HEK293T (cell line): ENCODE results near the gene LIAS.
A peak's percentile ranks its signal among the peaks of the same experiment; 100 is the strongest.

ENCODE experiments used
- CTCF ChIA-PET: fragments of 350-600 bp; formaldehyde crosslinking; extraction: SDS; loops from one replicate; lab custom pipeline; 2021; ENCODE audit warnings: antibody characterized with exemption, inconsistent platforms; lab: Yijun Ruan, JAX
- POLR2A ChIA-PET: fragments of 350-600 bp; formaldehyde crosslinking; extraction: SDS; loops from one replicate; lab custom pipeline; 2020; ENCODE audit warnings: antibody characterized with exemption, inconsistent platforms; lab: Yijun Ruan, JAX
- DNase-seq: peaks from one replicate; pipeline ENCODE4 v3.0.0; 2012; ENCODE audit warnings: mixed read lengths; ENCODE audit errors: extremely low spot score
- ARNT ChIP-seq: fragments of 450-650 bp; IDR thresholded peaks from 2 replicates; pipeline ENCODE4 v1.6.1; 2017; ENCODE audit warnings: mild to moderate bottlenecking
- BHLHE40 ChIP-seq: fragments of 450-650 bp; IDR thresholded peaks from 2 replicates; pipeline ENCODE4 v1.6.1; 2016; ENCODE audit warnings: mild to moderate bottlenecking, moderate library complexity, borderline replicate concordance
- CTBP1 ChIP-seq: fragments of 450-650 bp; IDR thresholded peaks from 2 replicates; pipeline ENCODE4 v1.6.1; 2016; ENCODE audit warnings: borderline replicate concordance
- ELF4 ChIP-seq: fragments of 450-650 bp; IDR thresholded peaks from 2 replicates; pipeline ENCODE4 v1.6.1; 2017; ENCODE audit warnings: antibody characterized with exemption
- FOXA1 ChIP-seq: fragments of 450-650 bp; IDR thresholded peaks from 2 replicates; pipeline ENCODE4 v1.6.1; 2016; ENCODE audit warnings: mild to moderate bottlenecking
- FOXK2 ChIP-seq: fragments of 450-650 bp; IDR thresholded peaks from 2 replicates; pipeline ENCODE4 v1.6.1; 2016; ENCODE audit warnings: mild to moderate bottlenecking
- FOXM1 ChIP-seq: fragments of 450-650 bp; IDR thresholded peaks from 2 replicates; pipeline ENCODE4 v1.6.1; 2017; ENCODE audit warnings: mild to moderate bottlenecking, borderline replicate concordance
- HDGF ChIP-seq: fragments of 450-650 bp; IDR thresholded peaks from 2 replicates; pipeline ENCODE4 v1.6.1; 2017; ENCODE audit warnings: antibody characterized with exemption, borderline replicate concordance
- L3MBTL2 ChIP-seq: fragments of 450-650 bp; conservative IDR thresholded peaks from 2 replicates; pipeline ENCODE4 v1.6.1; 2016; ENCODE audit warnings: mild to moderate bottlenecking
- LEF1 ChIP-seq: fragments of 450-650 bp; IDR thresholded peaks from 2 replicates; pipeline ENCODE4 v1.6.1; 2017; ENCODE audit warnings: mild to moderate bottlenecking, borderline replicate concordance
- NFRKB ChIP-seq: fragments of 450-650 bp; IDR thresholded peaks from 2 replicates; pipeline ENCODE4 v1.6.1; 2016; ENCODE audit warnings: mild to moderate bottlenecking, moderate library complexity
- SP1 ChIP-seq: fragments of 450-650 bp; IDR thresholded peaks from 2 replicates; pipeline ENCODE4 v1.6.1; 2017
- SUZ12 ChIP-seq: fragments of 450-650 bp; IDR thresholded peaks from 2 replicates; pipeline ENCODE4 v1.6.1; 2016; ENCODE audit warnings: mild to moderate bottlenecking
- TARDBP ChIP-seq: fragments of 450-650 bp; IDR thresholded peaks from 2 replicates; pipeline ENCODE4 v1.6.1; 2016
- ZNF384 ChIP-seq: fragments of 450-650 bp; IDR thresholded peaks from 2 replicates; pipeline ENCODE4 v1.6.1; 2016
- TF ChIP-seq, protein P1 (sequence below): fragments of 450-650 bp; IDR thresholded peaks from 2 replicates; pipeline ENCODE4 v1.6.1; 2016

LIAS gene

DNA sequence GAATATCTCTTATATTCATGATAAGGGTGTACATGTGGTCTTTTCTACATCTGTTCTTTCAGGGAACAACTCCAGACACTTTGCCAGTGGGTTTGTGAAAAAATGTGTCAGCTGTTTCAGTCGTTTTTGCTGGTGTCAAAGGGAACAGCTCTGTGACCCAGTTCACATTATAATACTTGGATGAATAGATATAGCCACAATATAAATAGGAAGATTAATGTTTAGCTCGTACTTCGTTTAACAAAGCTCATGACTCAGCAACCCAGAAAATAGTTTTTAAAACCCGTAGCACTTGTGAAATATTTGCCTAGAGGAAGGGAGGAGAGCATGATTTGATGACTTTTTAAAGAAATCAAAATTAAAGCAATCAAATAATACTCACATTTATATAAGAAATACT is 7.9 kb downstream of the LIAS start:
- TF ChIP-seq FOXM1 (no peak), ELF4 (no peak), TARDBP (no peak), ARNT (no peak)
- TF ChIP-seq, protein P1, sequence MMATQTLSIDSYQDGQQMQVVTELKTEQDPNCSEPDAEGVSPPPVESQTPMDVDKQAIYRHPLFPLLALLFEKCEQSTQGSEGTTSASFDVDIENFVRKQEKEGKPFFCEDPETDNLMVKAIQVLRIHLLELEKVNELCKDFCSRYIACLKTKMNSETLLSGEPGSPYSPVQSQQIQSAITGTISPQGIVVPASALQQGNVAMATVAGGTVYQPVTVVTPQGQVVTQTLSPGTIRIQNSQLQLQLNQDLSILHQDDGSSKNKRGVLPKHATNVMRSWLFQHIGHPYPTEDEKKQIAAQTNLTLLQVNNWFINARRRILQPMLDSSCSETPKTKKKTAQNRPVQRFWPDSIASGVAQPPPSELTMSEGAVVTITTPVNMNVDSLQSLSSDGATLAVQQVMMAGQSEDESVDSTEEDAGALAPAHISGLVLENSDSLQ: no peak
- POLR2A ChIA-PET: interaction anchor here (0.7 to 1.5 kb wide), 4 partner anchors 61 to 511 kb away, joined by 3 to 4 read pairs (median 4); partner anchors contain the start of genes PDS5A, UBE2K and UGDH
- CTCF ChIA-PET: interaction anchor here (0.7 kb wide), 1 partner anchor 125 kb away, joined by 3 read pairs; no protein-coding TSS in a partner anchor
- no peak for DNase-seq

DNA sequence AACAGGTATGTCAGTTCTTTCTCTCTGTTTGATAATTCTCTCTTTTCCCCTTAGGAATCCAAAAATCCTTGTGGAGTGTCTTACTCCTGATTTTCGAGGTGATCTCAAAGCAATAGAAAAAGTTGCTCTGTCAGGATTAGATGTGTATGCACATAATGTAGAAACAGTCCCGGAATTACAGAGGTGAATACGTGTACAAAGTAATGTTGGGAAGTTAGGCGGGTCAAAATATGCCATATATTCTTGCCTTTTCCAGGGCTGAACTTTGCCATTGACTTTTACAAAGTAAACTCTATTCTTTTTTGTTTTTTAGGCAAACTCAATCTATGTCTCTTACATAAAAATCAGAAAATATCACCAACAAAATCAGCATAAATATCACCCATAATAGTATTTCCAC is 8.6 kb downstream of the LIAS start:
- POLR2A ChIA-PET: interaction anchor here (0.8 kb wide), 1 partner anchor 331 kb away, joined by 3 read pairs; no protein-coding TSS in a partner anchor
- no peak for DNase-seq
- no peak for TF ChIP-seq FOXK2
- CTCF ChIA-PET: no interaction called here

DNA sequence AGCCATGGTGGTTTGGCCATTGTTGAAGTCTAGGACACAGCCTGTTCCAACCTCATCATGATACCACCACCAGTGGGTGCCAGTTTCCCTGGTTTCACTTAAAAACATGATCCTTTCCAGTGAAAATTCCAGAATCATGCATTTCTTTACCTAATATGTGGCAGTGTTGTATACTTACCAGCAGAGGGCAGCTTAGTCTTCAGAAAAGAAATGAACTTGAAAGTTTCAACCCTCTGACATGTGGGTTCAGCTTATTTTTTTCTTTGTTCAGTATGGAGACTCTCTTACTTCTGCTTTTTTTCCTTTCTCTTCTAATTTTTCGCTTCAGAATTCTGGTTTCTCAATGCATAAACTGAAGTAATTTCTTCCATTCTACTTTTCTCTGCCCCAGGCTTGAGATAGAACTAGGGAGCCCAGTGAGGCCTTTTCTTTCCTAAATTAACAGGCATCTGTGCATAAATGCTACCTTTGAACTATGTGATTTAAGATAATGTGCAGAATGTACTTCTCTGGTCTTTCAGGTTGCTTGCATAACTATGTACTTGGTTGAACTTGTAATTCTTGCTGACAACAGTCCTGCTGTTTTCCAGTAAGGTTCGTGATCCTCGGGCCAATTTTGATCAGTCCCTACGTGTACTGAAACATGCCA is 10.7 kb downstream of the LIAS start:
- TF ChIP-seq SUZ12 (no peak), CTBP1 (no peak), HDGF (no peak), TARDBP (no peak), FOXA1 (no peak), BHLHE40 (no peak), SP1 (no peak), ZNF384 (no peak), ELF4 (no peak), LEF1 (no peak), FOXM1 (no peak), FOXK2 (no peak), ARNT (no peak), NFRKB (no peak), L3MBTL2 (no peak)
- TF ChIP-seq, protein P1: no peak
- ChIA-PET CTCF (interaction anchor here (0.6 to 1.4 kb wide), 6 partner anchors 9 to 168 kb away, joined by 3 to 5 read pairs (median 4); partner anchors contain the start of genes LIAS and SMIM14), POLR2A (interaction anchor here (0.8 to 1.2 kb wide), 4 partner anchors 10 to 326 kb away, joined by 3 to 5 read pairs (median 4); partner anchors contain the start of genes LIAS, RPL9 and UGDH)
- peak; percentile 26 for DNase-seq

DNA sequence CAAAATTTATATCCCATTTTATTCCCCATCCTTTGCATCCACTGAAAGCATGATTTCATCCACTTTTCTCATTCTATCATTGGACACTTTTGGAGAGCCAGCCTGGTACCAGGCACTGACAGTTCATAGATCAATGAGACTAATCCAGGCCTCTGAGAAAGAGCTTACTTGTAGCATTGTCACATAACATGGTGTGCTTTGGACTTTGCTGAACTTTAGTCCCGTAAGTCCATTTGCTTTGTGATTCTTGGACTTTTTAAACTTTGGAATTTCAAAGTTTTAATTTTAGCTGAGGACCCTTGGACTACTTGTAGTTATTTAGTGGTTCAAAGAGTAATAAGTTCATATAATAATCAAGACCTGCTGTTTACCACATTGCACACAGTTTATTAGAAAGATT is 11.5 kb downstream of the LIAS start:
- CTCF ChIA-PET: no interaction called here
- TF ChIP-seq FOXM1 (no peak), SUZ12 (no peak), NFRKB (no peak)
- DNase-seq: no peak
- POLR2A ChIA-PET: no interaction called here

DNA sequence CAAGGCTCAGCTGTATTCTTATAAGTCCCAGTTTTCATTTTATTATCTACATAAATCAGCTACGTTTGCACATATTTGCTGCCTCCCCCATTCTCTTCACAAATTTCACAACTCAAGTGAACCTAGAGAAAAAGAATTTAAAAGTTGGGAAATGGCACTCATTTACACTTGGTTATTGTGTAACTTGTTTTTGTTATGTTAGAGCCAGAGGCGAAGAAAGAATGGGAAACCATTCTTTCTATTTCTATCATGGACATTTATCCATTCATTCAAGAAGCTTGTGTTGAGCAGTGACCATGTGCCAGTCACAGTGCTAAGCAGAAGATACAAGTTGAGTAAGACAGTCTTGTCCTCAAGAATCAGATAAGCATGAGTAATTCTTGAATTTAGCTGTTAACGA is 13.5 kb downstream of the LIAS start:
- DNase-seq: no peak
- ChIA-PET CTCF (no interaction called here), POLR2A (no interaction called here)
- TF ChIP-seq, protein P1: no peak
- TF ChIP-seq ZNF384 (no peak), ARNT (no peak), SUZ12 (no peak), CTBP1 (no peak), SP1 (no peak), FOXA1 (no peak), ELF4 (no peak), L3MBTL2 (no peak), NFRKB (no peak), TARDBP (no peak)

DNA sequence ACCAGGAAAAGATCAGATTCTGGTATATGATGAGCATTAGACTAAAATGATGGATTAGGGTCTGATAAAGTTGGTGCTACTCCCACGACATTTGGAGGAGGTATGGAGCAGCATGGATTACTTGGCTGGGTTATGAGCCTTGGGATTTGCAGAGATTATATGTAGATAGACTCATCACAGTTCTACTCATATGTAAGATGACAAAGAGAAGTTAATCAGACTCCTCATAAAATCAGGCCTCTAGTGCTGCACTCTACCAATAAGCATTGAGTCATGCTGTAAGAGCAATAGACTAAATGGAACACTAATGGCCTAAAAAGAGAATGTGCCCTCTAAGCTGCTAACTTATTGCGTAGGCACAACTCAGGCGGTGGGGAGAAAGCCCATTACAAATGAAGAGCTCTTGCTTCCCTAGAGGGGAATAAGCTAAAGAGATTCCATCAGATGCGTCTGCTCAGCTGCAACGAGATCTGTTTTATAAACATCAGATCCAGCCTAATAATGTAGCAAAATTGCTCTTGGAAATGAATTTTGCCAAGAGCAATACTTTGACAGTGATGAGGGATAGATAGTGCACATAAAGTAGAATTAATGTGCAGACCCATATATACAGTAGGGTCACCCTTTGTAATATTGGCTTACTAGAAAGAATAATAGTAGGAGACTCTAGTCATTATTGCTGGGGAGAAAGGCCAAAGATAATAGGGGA is 17.5 kb downstream of the LIAS start:
- POLR2A ChIA-PET: no interaction called here
- DNase-seq: no peak
- no peak for TF ChIP-seq ELF4
- TF ChIP-seq FOXM1: no peak
- TF ChIP-seq ZNF384: no peak
- TF ChIP-seq HDGF: no peak
- TF ChIP-seq TARDBP: no peak
- CTCF ChIA-PET: no interaction called here

DNA sequence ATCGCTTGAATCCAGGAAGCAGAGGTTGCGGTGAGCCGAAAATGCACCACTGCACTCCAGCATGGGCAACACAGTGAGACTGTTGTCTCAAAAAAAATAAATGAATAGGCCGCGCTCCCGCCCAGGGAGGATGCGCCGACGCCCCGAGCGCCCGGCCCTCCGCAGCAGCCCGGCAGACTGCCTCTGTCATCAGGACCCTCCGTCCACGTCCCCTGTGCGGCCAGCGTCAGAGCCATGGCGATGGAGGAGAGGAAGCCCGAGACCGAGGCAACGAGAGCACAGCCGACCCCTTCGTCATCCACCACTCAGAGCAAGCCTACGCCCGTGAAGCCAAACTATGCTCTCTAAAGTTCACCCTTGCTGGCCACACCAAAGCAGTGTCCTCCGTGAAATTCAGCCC is 21.4 kb downstream of the LIAS start:
- DNase-seq: no peak
- ChIA-PET POLR2A (no interaction called here), CTCF (no interaction called here)
- TF ChIP-seq ELF4 (no peak), SUZ12 (no peak), FOXM1 (no peak), BHLHE40 (no peak), SP1 (no peak), FOXA1 (no peak), HDGF (no peak), ARNT (no peak), LEF1 (no peak)
